GM21825 (cell line): ENCODE measurements around the gene INF2.

Experiments used
- ATAC-seq: cut with Tn5 transposase; IDR thresholded peaks from one replicate; pipeline ENCODE4 v1.9.1; 2021; ENCODE audit warnings: mild to moderate bottlenecking, moderate library complexity; ENCODE audit not compliant: unreplicated experiment

INF2 gene

DNA sequence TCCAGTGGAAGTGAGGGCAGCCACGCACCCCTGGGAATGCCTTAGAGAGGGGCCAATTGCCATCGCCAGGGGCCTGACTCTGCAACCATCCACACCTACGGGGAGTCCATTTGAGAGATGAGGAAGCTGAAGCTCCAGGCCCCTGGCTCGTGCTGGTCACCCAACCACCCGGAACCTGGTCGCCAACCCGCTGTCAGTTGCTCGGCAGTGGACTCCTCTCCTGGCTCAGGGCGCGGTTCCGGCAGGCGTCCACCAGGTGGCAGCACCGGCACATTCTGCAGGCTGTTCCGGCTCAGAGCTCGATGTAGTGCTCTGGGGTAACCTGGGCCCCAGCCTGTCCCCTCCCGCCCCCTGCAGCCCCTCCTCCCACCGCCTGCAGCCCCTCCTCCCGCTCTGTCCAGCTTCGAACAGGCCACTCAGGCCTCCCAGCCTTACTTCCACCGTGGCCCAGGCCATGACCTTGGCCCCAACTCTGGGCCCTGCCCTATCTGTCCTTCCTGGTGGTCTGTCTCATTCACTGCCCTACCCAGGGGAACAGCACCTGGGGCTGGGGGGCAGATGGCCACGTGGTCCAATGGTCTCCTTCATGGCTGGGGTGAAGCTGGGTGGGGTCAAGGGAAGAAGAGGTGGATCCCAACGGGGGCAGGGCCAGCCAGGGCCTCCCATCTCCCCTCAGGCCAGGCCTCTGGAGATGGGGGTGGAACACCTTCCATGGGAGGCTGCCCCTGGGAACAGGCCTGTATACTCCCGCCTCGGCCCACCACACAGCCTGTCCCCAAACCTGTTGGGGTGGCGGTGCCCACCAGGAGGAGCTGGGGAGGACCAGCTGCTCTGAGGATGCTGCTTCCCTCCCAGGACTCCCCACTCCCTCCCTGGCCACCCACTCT, 79.3 kb downstream of the INF2 start:
- no peak for ATAC-seq

DNA sequence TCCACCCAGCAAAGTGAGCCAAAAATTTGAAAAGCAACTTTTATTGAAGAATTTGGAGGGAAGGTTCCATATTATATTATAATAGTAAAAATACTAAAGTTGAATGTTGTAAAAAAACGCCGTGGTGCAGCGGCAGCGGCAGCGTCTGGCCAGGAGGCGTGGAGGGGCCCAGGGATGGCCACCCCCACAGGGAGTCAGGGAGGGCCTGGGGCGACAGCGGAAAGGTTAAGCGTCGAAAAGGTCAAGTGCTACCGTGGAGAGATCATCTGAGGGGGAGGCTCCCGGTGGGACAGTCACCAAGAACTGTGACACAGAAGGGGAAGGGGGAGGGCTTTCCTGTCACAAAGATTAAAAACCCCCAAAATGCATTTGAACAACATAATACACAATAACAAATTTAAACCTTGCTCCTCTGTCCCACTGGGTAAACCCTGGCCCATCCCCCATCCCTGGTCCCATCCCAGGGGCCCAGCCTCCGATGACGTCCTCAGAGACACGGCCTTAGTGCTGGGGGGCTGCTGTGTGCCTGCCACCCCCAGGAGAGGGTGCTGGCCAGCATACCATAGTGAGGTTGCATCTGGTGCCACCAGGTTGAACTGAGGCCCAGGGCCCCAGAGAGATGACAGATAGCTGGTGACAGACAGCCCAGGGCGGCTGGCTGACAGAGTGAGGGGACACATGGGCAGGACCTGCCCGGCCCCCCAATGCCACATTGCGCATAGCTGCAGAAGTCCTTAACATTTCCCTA, 80.1 kb downstream of the INF2 start:
- no peak for ATAC-seq

DNA sequence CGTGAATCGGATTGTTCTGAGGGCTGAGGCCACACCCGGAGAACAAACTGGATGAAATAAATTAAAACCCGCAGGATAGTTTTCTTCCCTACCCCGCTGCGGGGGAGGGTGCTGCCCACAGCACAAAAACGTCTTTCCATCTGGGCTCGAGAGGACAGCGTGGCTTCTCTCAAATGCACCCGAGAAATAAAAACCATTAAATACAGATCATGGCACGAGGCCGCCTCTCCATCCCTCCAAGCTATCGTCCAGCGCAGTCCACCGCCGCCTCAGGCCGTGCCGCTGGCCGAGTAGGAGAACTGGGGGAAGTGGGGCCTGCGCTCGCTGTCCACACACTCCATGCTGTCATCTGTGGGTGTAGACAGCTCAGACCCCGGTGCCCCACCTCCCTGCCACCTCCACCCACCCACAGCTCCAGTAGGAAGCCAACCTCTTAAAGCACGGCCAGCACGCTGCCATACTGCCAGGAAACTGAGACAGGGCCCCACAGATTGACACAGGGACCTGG, 80.7 kb downstream of the INF2 start:
- ATAC-seq: no peak

DNA sequence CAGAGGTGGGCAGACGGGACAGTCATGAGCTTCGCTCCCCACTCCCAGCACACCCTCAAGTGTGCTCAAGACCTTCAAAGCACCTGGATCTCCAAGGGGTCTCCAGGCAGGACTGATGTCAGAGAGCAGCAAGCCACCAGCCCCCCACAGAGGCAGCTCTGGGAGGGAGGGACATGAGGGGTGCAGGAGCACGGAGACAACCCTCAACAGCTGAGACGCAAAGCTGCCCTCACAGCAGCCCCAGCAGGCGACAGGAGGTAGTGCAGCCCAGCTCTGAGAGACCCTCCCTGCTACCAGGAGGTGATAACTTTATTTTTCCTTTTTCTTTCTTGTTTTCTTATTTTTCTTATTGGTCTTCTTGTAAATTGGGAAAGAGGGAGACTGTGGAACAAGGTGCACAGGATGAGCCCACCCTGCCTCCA, 81.4 kb downstream of the INF2 start:
- ATAC-seq: no peak

DNA sequence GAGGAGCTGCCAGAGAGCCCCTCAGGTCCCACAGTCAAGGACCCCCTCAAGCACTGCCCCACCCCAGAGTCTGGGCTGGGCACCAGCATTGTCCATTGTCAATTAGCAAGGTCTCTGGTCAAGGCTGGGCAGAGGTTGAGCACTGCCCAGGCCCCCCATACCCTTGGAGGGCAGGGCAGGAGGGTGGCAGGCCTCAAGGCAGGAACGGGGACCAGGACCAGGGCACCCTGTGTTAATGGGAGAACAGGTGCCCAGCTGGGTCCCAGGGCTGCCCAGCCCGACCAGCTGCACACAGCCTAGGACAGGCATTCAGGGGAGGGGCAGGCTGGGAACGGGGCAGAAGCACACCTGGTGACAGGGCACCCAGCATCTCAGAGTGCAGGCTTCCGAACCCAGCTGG, 82.0 kb downstream of the INF2 start:
- no peak for ATAC-seq
